Measurements from ENCODE around the gene VPS9D1.
"Not testable (repeated sequence)": the region's sequence is repeated elsewhere in the genome, so short reads cannot be mapped to it uniquely, and the experiment has no call there.

VPS9D1 gene

GRCh38 chr16:89678258-89678657 lies 42.4 kb downstream of the VPS9D1 start:
- no peaks in the 10 kb centered on the region for H3K4me1 Mint-ChIP-seq (ENCODE audit: low read depth)
- H3K36me3 Mint-ChIP-seq (ENCODE audit: low read depth): no peaks in the 10 kb centered on the region
- no peaks in the 10 kb centered on the region for H3K9me3 Mint-ChIP-seq
- no peak overlapping the region for H3K27ac Mint-ChIP-seq
- H3K4me3 Mint-ChIP-seq: no peak overlapping the region
- H3K27me3 Mint-ChIP-seq: no peaks in the 10 kb centered on the region

GRCh38 chr16:89672177-89672941 lies 48.3 kb downstream of the VPS9D1 start:
- Mint-ChIP-seq H3K36me3 (ENCODE audit: low read depth) (no peaks in the 10 kb centered on the region), H3K27me3 (no peaks in the 10 kb centered on the region), H3K4me1 (ENCODE audit: low read depth) (peaks cover 9% of the 10 kb centered on the region), H3K9me3 (no peaks in the 10 kb centered on the region), H3K4me3 (no peak overlapping the region), H3K27ac (no peak overlapping the region)

GRCh38 chr16:89671565-89671964 lies 49.1 kb downstream of the VPS9D1 start:
- H3K9me3 Mint-ChIP-seq; H3K27ac Mint-ChIP-seq; H3K4me3 Mint-ChIP-seq; H3K4me1 Mint-ChIP-seq (ENCODE audit: low read depth); H3K27me3 Mint-ChIP-seq; H3K36me3 Mint-ChIP-seq (ENCODE audit: low read depth): not testable (repeated sequence)

- H3K27ac Mint-ChIP-seq: no peak overlapping the region
- H3K27me3 Mint-ChIP-seq: no peaks in the 10 kb centered on the region
- H3K9me3 Mint-ChIP-seq: no peaks in the 10 kb centered on the region
- H3K4me3 Mint-ChIP-seq: no peak overlapping the region
- H3K4me1 Mint-ChIP-seq (ENCODE audit: low read depth): peaks cover 9% of the 10 kb centered on the region
- no peaks in the 10 kb centered on the region for H3K36me3 Mint-ChIP-seq (ENCODE audit: low read depth)
Observed at GRCh38 chr16:89670496-89671431, 49.9 kb downstream of the VPS9D1 start.

- Mint-ChIP-seq H3K4me1 (ENCODE audit: low read depth) (peaks cover 9% of the 10 kb centered on the region), H3K36me3 (ENCODE audit: low read depth) (no peaks in the 10 kb centered on the region), H3K27me3 (no peaks in the 10 kb centered on the region), H3K4me3 (no peak overlapping the region), H3K9me3 (no peaks in the 10 kb centered on the region), H3K27ac (no peak overlapping the region)
Observed at GRCh38 chr16:89669755-89670154, 50.9 kb downstream of the VPS9D1 start.

- Mint-ChIP-seq H3K27ac (no peak overlapping the region), H3K27me3 (no peaks in the 10 kb centered on the region), H3K36me3 (ENCODE audit: low read depth) (peaks cover 5% of the 10 kb centered on the region), H3K4me3 (no peak overlapping the region), H3K4me1 (ENCODE audit: low read depth) (peaks cover 9% of the 10 kb centered on the region), H3K9me3 (no peaks in the 10 kb centered on the region)
Observed at GRCh38 chr16:89668790-89669158, 51.9 kb downstream of the VPS9D1 start.

- H3K4me3 Mint-ChIP-seq: no peak overlapping the region
- no peaks in the 10 kb centered on the region for H3K9me3 Mint-ChIP-seq
- no peak overlapping the region for H3K27ac Mint-ChIP-seq
- H3K27me3 Mint-ChIP-seq: no peaks in the 10 kb centered on the region
- H3K4me1 Mint-ChIP-seq (ENCODE audit: low read depth): peaks cover 9% of the 10 kb centered on the region
- H3K36me3 Mint-ChIP-seq (ENCODE audit: low read depth): peaks cover 12% of the 10 kb centered on the region
Observed at GRCh38 chr16:89667633-89668032, 53.1 kb downstream of the VPS9D1 start.

- not testable (repeated sequence) for H3K27me3 Mint-ChIP-seq; H3K4me3 Mint-ChIP-seq; H3K4me1 Mint-ChIP-seq (ENCODE audit: low read depth); H3K27ac Mint-ChIP-seq; H3K9me3 Mint-ChIP-seq
- peaks cover 12% of the 10 kb centered on the region for H3K36me3 Mint-ChIP-seq (ENCODE audit: low read depth)
Observed at GRCh38 chr16:89667000-89667399, 53.7 kb downstream of the VPS9D1 start.

GRCh38 chr16:89664238-89664637 lies 56.5 kb downstream of the VPS9D1 start:
- Mint-ChIP-seq H3K36me3 (ENCODE audit: low read depth) (peaks cover 31% of the 10 kb centered on the region), H3K4me1 (ENCODE audit: low read depth) (peaks cover 16% of the 10 kb centered on the region)
- H3K4me3 Mint-ChIP-seq, H3K9me3 Mint-ChIP-seq, H3K27ac Mint-ChIP-seq, H3K27me3 Mint-ChIP-seq: not testable (repeated sequence)

GRCh38 chr16:89661215-89661614 lies 59.5 kb downstream of the VPS9D1 start:
- Mint-ChIP-seq H3K4me1 (ENCODE audit: low read depth) (peaks cover 19% of the 10 kb centered on the region), H3K9me3 (no peaks in the 10 kb centered on the region), H3K36me3 (ENCODE audit: low read depth) (peaks cover 38% of the 10 kb centered on the region), H3K4me3 (no peak overlapping the region), H3K27me3 (no peaks in the 10 kb centered on the region), H3K27ac (no peak overlapping the region)

GRCh38 chr16:89660146-89660545 lies 60.6 kb downstream of the VPS9D1 start:
- Mint-ChIP-seq H3K4me3 (peak overlapping the region; percentile 10), H3K36me3 (ENCODE audit: low read depth) (peaks cover 38% of the 10 kb centered on the region), H3K9me3 (no peaks in the 10 kb centered on the region), H3K27me3 (no peaks in the 10 kb centered on the region), H3K27ac (no peak overlapping the region), H3K4me1 (ENCODE audit: low read depth) (peaks cover 29% of the 10 kb centered on the region)

GRCh38 chr16:89658221-89658879 lies 62.3 kb downstream of the VPS9D1 start:
- H3K36me3 Mint-ChIP-seq (ENCODE audit: low read depth): peaks cover 33% of the 10 kb centered on the region
- H3K27ac Mint-ChIP-seq: peak overlapping the region; percentile 87
- H3K27me3 Mint-ChIP-seq: no peaks in the 10 kb centered on the region
- no peaks in the 10 kb centered on the region for H3K9me3 Mint-ChIP-seq
- H3K4me1 Mint-ChIP-seq (ENCODE audit: low read depth): peaks cover 41% of the 10 kb centered on the region
- peak overlapping the region; percentile 90 for H3K4me3 Mint-ChIP-seq

GRCh38 chr16:89657442-89658220 lies 63.1 kb downstream of the VPS9D1 start, which contains the start of the genes CHMP1A and SPATA33:
CHMP1A (minus strand) TSS chr16:89657708; CDS start chr16:89657588, 120 bp downstream.
SPATA33 (plus strand) TSS chr16:89657836; CDS start chr16:89657912, 76 bp downstream.
- Mint-ChIP-seq H3K27ac (peak within 1 kb of the TSS; percentile 87), H3K36me3 (ENCODE audit: low read depth) (peaks cover 31% of the 10 kb centered on the region), H3K9me3 (no peaks in the 10 kb centered on the region), H3K4me3 (peak within 1 kb of the TSS; percentile 90), H3K4me1 (ENCODE audit: low read depth) (peaks cover 41% of the 10 kb centered on the region), H3K27me3 (no peaks in the 10 kb centered on the region)

Data from stimulated activated naive CD8-positive, alpha-beta T cell treated with anti-CD3 and anti-CD28 coated beads, Interleukin-15, Interleukin-2, amounts not matched to agents 100 ng/mL and 50 ng/mL, for 24 hours (primary cell).